Measurements from ENCODE around the gene HIRA.
"Not testable (repeated sequence)": the region's sequence is repeated elsewhere in the genome, so short reads cannot be mapped to it uniquely, and the experiment has no call there.

The HIRA gene

DNA sequence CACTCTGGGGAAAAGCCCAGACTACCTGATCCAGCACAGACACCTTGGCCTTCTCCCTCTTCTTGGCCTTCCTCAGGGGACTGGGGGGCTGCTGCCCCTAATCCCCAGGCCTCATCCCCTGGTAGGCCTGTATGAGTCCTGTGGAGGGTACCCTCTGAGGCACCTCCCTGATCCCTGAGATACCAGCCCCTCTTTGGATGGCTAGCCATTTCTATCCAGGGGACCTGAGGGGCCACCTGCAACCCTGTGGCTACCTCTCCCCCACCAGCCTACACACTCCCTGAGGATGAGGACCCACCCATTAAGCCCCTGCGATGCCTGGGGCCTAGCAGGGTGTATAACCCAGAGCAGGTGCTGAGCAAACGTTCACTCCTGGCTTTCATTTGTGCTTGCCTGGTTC, 54.6 kb downstream of the HIRA start:
- no peak for DNase-seq

GRCh38 chr22:19376247-19376646, 55.3 kb downstream of the HIRA start:
- DNase-seq, result no peak

GRCh38 chr22:19375435-19375834, 56.1 kb downstream of the HIRA start:
- no peak for DNase-seq

DNA sequence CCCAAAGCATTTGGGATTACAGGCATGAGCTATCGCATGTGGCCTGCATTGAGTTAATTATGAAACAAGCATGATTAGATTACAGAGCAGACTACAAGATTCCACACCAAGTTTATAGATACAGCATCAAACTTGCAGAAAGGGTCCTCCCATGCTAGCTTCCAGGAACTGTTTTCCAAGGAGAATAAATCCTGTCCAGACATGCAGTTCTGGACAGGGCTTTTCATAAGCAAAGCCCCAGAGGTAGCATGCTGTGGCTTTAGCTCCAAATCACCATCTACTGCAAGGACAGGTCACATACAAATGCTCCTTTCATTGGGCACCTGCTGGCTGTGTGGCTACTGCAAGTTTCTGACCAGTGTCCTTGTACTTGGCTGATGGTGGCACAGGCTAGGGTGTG, 57.1 kb downstream of the HIRA start:
- DNase-seq, result no peak

- DNase-seq, result no peak
Measured at GRCh38 chr22:19373450-19373849, 58.1 kb downstream of the HIRA start.

- no peak for DNase-seq
Measured at GRCh38 chr22:19371893-19372292, 59.6 kb downstream of the HIRA start.

- no peak for DNase-seq
Measured at GRCh38 chr22:19368876-19369275, 62.7 kb downstream of the HIRA start.

DNA sequence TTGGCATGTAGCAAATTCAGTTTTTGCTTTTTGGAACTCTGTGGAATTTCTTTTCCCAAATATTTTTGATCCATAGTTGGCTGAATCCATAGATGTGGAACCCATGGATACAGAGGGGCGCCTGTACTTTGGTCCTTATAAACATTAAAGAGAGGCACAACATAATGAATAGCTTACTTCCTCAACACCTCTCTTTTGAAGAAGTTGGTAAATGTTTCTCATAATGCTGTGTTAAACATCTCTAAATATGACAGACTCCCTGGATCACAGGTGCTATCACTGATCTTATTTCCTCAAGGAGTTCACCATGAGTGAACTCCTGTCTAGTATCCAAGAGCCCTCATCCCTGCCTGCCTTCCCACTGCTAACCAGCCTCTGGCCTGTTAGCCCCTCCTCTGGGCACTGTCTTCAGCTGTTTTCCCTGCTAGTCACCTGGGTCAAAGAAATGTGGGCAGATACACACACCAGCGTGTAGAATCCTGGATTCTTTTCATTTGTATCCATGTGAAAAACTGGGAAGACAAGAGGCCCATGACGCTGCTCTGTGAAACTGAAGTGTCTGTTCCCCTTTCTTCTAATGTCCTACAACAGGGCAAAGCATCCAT, 63.7 kb downstream of the HIRA start:
- no peak for DNase-seq

DNA sequence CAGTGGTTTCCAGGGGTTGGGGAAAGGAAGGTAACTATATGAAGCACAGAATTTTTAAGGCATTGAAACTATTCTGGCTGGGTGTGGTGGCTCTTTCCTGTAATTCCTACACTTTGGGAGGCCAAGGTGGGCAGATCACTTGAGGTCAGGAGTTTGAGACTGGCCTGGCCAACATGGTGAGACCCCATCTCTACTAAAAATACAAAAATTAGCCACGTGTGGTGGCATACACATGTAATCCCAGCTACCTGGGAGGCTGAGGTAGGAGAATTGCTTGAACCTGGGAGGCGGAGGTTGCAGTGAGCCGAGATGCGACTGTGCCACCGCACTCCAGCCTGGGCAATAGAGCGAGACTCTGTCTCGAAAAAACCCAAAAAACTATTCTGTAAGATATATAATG, 68.0 kb downstream of the HIRA start:
- DNase-seq, result not testable (repeated sequence)

GRCh38 chr22:19361501-19362103, 69.9 kb downstream of the HIRA start:
- DNase-seq, result no peak

- no peak for DNase-seq
Measured at GRCh38 chr22:19360862-19361261, 70.7 kb downstream of the HIRA start.

DNA sequence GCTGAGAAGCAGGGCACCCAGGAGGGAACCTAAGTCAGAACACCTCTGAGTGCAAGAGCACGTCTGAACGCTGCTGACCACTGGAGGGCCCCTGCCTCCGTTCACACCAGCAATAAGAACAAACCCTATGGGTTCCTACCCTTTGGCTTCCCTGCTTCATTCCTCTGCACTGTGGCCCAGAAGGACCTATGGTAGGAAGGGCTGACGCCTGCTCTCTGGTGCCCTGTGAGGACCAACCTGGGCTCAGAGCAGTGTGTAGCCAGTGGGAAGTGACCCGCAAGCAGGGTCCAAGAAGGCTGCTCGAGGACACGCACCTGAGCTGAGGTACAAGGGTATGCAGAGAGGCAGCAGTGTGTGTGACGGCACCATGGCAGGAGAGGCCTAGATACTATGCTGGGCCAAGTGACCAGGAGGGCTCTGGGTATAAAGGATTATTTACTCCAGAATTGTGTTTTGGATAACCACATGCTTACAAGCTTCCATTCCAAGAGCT, 71.2 kb downstream of the HIRA start:
- no peak for DNase-seq

- DNase-seq, result no peak
Measured at GRCh38 chr22:19359554-19360299, 71.8 kb downstream of the HIRA start.

- DNase-seq, result no peak
Measured at GRCh38 chr22:19358703-19359553, 72.6 kb downstream of the HIRA start.

- DNase-seq, result no peak
Measured at GRCh38 chr22:19358195-19358594, 73.3 kb downstream of the HIRA start.

DNA sequence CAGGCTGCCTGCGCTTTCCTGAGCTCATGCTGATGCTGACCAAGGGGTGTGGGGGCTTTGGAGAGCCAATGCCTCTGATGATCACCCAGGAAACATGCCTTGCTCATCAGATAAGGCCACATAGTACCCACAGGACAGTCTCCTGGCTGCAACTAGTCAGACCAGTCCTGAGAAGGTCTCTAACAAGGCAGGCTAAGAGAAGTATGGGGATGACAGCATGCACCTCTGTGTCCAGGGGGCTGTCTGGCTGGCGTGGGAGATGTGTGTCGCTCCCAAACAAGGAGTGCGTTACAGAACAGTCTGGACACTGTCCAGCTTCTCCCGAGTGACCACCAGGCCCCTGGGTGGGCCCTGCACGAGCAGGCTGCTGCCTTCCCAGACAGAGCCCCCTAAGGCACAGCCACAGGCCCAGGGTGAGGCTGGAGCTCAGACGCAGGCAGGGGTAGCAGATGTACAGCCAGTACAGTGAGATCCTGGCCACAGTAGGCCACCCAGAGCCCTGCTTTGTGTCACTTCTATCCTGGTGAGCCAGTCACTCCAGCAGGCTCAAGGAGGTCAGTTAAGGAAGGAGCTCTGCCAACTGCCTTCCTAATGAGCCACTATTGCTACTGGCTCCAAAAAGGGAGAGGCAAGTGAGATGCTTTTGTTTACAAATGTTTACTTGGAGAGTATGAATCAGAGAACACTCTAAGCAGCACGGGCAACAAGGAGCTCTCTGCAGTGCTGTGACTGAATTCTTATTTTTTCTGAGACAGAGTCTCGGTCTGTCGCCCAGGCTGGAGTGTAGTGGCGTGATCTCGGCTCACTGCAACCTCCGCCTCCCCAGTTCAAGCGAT, 74.0 kb downstream of the HIRA start:
- DNase-seq, result no peak

DNA sequence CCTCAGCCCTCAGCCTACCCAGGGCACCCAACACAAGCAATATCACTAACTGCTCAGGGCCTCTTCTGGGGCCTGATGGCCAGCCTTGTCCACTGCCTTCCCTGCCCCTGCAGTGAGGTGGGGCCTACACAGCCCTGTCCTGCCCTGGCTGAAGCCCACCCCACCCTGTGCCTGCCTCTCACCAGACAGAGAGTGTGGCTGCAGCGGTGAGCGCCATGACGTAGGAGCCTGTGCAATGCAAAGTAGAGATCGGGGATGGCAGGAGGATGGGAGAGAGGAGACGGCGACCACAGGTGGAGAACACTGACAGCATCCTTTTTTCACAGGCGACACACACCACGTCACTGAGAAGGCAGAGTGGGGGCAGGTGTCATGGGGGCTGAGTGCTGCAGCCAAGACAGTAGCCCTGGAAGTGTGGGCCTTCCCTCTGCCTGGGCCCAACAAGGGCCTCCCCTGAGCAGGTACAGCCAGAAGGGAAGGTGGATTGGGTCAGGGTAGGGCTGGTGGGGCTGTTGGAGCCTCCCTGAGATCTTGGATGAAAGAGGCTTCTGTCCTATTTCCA, 74.7 kb downstream of the HIRA start:
- no peak for DNase-seq

DNA sequence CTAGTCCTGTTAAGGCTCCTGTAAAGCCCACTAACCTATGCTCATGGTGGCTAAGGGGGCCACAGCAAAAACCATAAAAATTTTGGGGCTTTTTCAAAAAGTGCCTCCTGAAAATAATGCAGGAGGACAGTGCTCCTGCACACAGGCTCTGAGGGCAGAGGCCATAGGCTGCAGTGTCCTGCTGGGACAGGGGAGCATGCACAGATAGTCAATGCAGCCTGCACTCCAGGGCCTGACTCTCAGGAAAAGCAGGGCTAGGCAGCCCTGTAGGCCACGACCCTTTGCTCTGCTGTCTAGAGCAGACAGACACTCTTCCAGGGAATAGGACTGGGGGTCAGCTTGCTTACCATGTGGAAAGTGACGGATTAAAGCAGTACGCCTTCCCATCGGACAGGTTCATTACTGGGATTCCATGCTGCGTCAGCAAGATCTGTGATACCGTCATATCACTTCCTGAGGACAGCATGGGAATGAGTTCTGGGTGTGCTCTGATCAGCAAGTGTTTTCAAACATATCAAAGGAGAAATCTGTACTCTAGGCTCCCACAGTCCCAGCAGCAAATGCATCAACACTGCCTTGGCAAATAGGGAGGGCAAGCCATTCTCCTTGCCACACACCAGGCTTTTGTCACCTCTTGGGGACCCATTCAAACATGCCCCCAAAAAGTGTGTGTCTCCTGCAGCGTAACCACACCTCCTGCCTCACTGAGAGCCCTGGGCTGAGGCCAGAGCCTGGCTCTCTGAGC, 75.9 kb downstream of the HIRA start:
- no peak for DNase-seq

GRCh38 chr22:19354201-19354600, 77.3 kb downstream of the HIRA start:
- DNase-seq, result no peak

- no peak for DNase-seq
Measured at GRCh38 chr22:19353363-19354131, 78.0 kb downstream of the HIRA start.
